ENCODE results near the gene INTS11.
"Not testable (repeated sequence)": the region's sequence is repeated elsewhere in the genome, so short reads cannot be mapped to it uniquely, and the experiment has no call there.

INTS11 gene

DNA sequence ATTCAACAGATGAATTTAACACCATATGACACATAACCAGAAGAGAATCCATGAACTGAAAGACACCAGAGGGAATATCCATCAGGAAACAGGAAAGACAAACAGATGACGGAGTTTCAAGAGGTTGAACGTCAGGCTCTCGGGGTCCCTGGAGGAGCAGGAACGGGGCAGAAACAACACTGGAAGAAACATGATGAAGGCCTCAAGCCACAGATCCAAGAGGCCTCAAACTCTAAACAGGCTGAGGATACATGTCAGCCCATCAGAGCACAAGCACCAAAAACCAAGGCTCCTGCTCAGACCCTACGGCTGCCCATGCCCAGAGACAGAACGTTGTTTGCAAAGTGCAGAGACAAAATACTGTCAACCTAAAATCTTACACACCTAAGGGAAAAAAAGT, 7.0 kb downstream of the INTS11 start:
- TF ChIP-seq, protein P1, sequence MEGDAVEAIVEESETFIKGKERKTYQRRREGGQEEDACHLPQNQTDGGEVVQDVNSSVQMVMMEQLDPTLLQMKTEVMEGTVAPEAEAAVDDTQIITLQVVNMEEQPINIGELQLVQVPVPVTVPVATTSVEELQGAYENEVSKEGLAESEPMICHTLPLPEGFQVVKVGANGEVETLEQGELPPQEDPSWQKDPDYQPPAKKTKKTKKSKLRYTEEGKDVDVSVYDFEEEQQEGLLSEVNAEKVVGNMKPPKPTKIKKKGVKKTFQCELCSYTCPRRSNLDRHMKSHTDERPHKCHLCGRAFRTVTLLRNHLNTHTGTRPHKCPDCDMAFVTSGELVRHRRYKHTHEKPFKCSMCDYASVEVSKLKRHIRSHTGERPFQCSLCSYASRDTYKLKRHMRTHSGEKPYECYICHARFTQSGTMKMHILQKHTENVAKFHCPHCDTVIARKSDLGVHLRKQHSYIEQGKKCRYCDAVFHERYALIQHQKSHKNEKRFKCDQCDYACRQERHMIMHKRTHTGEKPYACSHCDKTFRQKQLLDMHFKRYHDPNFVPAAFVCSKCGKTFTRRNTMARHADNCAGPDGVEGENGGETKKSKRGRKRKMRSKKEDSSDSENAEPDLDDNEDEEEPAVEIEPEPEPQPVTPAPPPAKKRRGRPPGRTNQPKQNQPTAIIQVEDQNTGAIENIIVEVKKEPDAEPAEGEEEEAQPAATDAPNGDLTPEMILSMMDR (IDR thresholded peaks at IDR 0.05; ENCODE audit: control insufficient read depth, extremely low read depth, insufficient read depth) = no peak
- no peak for DNase-seq (ENCODE audit: low read depth)
- H3K4me3 ChIP-seq (ENCODE audit: low read depth, low read length) = no peak overlapping the region

DNA sequence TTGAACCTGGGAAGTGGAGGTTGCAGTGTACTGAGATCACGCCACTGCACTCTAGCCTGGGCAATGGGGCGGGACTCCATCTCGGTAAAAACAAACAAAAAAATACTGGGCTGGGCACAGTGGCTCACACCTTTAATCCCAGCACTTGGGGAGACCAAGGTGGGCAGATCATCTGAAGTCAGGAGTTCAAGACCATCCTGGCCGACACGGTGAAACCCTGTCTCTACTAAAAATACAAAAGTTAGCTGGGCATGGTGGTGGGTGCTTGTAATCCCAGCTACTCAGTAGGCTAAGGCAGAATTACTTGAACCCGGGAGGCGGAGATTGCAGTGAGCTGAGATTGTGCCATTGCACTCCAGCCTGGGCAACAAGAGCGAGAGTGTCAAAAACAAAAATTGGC, 8.3 kb downstream of the INTS11 start:
- DNase-seq (ENCODE audit: low read depth); H3K4me3 ChIP-seq (ENCODE audit: low read depth, low read length): not testable (repeated sequence)

DNA sequence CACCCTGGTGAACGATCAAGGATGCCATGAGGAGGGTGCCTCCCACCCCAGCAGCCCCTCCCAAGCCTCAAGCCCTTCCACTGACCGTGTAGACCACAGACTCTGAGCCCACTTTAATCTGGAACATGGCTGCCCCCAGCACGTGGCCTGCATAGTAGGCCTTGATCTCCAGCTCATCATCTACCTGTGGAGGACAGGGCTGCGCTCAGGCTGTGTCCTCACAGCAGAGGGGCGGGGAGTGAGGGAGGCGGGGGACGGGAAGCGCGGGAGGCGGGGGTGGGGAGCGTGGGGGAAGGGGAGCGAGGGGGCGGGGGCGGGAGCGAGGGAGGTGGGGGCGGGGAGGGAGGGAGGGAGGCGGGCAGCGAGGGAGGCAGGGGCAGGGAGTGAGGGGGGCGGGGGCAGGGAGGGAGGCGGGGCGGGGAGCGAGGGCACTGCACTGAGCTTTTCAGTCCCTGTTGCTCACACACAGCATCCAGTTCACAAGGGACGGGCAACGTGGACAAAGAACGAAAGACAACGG, 9.0 kb downstream of the INTS11 start:
- TF ChIP-seq, protein P1 (IDR thresholded peaks at IDR 0.05; ENCODE audit: control insufficient read depth, extremely low read depth, insufficient read depth) = no peak
- no peak for DNase-seq (ENCODE audit: low read depth)
- H3K4me3 ChIP-seq (ENCODE audit: low read depth, low read length) = no peak overlapping the region

DNA sequence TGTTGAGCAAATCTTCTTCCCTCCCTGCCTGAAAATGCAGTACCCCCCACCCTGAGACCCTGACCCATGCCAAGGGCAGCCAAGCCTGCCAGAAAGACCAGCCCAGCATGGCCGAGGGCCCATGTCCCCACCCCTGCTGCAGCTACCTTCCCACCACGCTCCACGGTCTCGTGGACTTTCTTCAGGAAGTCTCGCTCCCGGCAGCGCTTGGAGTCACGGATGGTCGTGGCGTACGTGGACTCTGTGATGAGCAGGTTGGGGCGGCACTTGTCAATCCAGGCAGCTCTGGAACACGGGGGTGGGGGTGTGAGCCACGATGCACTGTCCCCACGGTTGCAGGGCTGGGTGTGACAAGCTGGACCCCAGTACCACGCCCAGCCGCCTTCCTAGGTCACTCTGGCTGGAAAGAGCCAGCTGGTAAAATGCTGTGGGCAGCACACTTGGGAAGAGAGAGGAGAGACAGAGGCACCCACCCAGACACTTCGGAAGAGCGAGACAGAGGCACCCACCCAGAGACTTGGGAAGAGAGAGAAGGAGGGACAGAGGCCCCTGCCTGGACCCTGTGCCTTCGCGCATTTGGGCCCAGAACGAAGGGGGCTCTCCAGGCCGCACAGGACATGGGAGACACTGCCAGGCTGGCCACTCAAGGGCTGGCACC, 9.7 kb downstream of the INTS11 start:
- DNase-seq (ENCODE audit: low read depth) = no peak
- TF ChIP-seq, protein P1 (IDR thresholded peaks at IDR 0.05; ENCODE audit: control insufficient read depth, extremely low read depth, insufficient read depth) = no peak
- H3K4me3 ChIP-seq (ENCODE audit: low read depth, low read length) = no peak overlapping the region

DNA sequence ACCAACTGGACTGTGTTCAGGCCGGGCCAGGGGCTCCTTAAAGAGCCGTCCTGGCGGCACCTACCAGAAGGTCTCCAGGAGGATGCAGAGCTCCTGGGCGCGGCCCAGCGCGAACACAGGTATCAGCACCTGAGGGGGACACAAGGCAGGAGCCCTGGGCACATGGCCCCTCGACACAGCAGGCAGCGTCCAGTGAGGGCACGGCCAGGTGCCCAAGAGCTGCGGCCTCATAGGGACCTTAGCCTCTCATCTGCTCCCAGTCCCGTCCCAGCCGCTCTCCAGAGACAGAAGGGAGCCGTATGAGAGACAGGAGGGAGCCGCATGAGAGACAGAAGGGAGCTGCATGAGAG, 10.2 kb downstream of the INTS11 start:
- DNase-seq (ENCODE audit: low read depth) = no peak
- TF ChIP-seq, protein P1 (IDR thresholded peaks at IDR 0.05; ENCODE audit: control insufficient read depth, extremely low read depth, insufficient read depth) = no peak
- no peak overlapping the region for H3K4me3 ChIP-seq (ENCODE audit: low read depth, low read length)

DNA sequence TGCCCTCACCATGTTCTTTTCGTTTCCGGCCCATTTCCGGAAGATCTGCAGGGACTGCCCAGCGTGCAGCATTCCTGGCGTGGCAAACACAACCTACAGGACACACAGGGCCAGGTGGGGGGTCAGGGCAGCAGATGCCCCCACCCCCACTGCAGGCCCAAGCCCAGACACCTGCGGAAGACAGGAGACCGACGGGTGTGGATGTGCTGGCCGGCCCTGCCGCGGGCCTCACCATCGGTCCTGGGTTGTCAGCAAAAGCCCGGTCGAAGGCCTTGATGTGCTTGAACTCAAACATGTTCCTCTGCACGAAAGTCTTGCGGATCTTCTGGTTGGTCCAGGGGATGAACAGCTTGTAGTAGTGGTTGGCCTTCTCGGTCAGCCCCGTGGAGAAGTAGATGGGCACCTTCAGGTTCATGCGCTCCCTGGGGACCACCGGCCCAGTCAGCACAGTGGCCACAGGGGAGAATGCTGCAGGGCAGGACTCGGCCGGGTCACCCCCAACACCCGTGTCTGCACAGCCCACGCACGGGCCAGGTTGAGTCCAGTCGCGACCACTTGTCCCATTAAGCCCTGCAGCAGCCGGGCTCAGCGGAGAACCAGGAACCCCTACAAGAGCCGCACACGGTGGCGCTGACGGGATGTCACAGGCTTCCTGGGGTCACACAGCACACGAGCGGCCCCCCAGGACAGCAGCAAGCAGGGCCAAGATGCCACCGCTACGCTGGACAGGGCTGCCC, 10.8 kb downstream of the INTS11 start:
- no peak overlapping the region for H3K4me3 ChIP-seq (ENCODE audit: low read depth, low read length)
- TF ChIP-seq, protein P1 (IDR thresholded peaks at IDR 0.05; ENCODE audit: control insufficient read depth, extremely low read depth, insufficient read depth) = no peak
- no peak for DNase-seq (ENCODE audit: low read depth)

DNA sequence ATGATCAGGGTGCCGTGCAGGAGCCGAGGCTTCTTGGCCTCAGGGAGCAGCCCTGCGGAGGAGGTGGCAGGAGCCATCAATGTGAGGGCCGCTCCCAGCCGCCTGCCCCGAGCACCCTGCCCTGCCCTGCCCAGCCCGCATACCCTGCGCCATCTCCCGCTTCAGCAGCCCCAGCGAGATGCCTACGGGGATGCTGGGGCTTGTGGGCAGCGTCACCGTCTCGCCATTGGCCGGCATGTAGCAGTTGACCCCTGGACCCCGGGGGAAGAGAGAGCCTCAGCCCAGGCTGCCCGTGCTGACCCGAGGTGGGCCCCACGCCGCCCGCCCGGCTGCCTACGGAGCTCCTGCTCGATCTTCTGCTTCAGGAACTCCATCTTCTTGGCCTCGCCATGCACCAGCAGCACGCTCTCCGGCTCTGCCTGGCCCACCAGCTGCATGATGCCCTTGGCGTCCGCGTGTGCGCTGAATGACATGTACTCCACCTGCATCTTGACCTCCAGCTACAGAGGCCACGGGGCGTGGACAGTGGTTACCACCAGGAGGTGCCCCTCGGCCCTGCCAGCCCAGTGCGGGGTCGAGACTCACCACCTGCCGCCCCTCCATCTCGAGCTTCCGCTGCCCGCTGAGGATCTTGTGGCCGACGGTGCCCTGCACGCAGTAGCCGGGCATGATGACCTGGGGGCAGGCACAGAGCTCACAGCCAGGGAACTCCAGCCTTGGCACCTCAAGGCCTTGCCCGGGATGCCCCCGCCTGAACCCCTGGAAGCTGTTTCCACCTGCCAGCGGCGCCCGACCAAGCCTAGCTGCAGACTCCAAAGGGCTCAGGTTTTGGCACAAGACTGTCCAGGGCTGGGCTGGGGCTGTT, 11.8 kb downstream of the INTS11 start:
- no peak overlapping the region for H3K4me3 ChIP-seq (ENCODE audit: low read depth, low read length)
- no peak for DNase-seq (ENCODE audit: low read depth)
- TF ChIP-seq, protein P1 (IDR thresholded peaks at IDR 0.05; ENCODE audit: control insufficient read depth, extremely low read depth, insufficient read depth) = 0 out of 2 replicates have a peak, but pooled peaks have one; percentile 5

Measured in LNCaP clone FGC (cell line).